K562 treated with DMSO at 1 percent for 12 hours (cell line): ENCODE measurements around the gene NELFA. TPM values are rescaled to one million over a fixed set of nuclear protein-coding genes. Genes with fewer than 3 reads are reported as not detected.

Experiments
- total RNA-seq: library from RNA; unstranded; fragments of 300-600 nt; gene quantifications from 2 replicates; pipeline ENCODE4 v1.2.3, GENCODE V29; 2022; ENCODE audit not compliant: insufficient read depth

NELFA gene
- 42.5 and 55.0 TPM in 2 replicates for total RNA-seq

DNA sequence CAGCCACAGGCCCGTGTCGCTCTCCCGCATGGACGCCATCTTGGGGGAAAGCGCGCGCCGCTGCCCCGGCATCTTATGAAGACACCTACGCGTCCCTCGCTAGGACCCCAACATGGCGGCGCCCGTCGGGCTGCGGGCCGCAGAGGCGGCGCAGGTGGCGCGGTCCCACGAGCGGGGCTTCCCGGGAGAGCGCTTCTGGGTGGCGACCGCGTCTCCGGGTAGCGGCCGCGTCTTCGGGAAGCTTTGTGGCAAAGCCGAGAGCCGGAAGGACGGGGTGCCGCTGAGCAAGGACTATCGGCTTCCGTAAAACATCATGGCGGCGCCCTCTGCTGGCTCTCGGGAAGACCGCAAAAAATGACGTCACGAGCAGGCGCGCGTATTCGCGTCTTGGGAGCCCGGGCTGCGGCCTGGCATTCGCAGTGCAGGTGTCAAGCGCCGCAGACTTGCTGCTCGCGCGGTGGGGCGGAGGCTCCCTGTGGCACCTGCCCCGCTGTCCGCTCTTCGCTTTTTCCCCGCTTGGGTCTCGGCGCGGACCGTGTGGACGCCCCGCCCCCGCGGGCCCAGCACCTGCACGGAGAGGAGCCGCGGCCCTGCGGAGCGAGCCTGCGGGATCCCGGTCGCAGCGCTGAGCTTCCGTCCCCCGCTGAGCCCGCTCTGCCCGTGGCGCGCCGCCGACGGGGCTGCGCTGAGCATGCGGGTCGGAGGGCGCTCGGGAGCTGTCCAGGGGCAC is at the start of gene NELFA:
NELFA (minus strand) TSS at position 54 of the 730 bp plus-strand sequence; CDS start at position 39, 15 bp downstream.

Other genes starting within 250 kb of the NELFA start
- 5.9 and 13.7 TPM in 2 replicates for gene FGFR3, start 215.7 kb downstream of the NELFA start, total RNA-seq
- gene LETM1, start 152.8 kb downstream of the NELFA start, total RNA-seq, result 16.2 and 27.9 TPM in 2 replicates
- 22.8 and 69.6 TPM in 2 replicates for gene NSD2, start 137.6 kb downstream of the NELFA start, total RNA-seq
- 1.8 and 3.3 TPM in 2 replicates for gene NAT8L, start 50.4 kb upstream of the NELFA start, total RNA-seq
- 16.1 and 23.4 TPM in 2 replicates for gene HAUS3, start 233.1 kb upstream of the NELFA start, total RNA-seq
- 1.2 and 1.8 TPM in 2 replicates for gene POLN, start 233.1 kb upstream of the NELFA start, total RNA-seq